ENCODE measurements around the gene ACD. TPM values are rescaled to one million over a fixed set of nuclear protein-coding genes. Genes with fewer than 3 reads are reported as not detected.

Gene ACD
- total and polyA plus RNA-seq, 2 of the 8 experiments (the other 6 are each of a cell fraction or from before 2014, with no cell fraction given) = 34.8 to 58.0 TPM

Other genes with a start within 250 kb of the ACD start
- 3.1 and 3.5 TPM in 2 replicates for gene ZDHHC1, start 243.8 kb downstream of the ACD start, total RNA-seq (2021; fragmentation: NEBNext Ultra II Directional; extraction: Animal tissue kit (Norgen Biotek cat#: 25700))
- 4.9 and 7.5 TPM in 2 replicates for gene ZDHHC1, start 243.8 kb downstream of the ACD start, polyA plus RNA-seq (2011; rRNA removed)
- gene HSD11B2, start 229.1 kb downstream of the ACD start, total RNA-seq (2021; fragmentation: NEBNext Ultra II Directional; extraction: Animal tissue kit (Norgen Biotek cat#: 25700)) = 25.9 and 28.7 TPM in 2 replicates
- 32.9 and 41.9 TPM in 2 replicates for gene HSD11B2, start 229.1 kb downstream of the ACD start, polyA plus RNA-seq (2011; rRNA removed)
- 47.3 and 54.1 TPM in 2 replicates for gene ATP6V0D1, start 179.1 kb downstream of the ACD start, total RNA-seq (2021; fragmentation: NEBNext Ultra II Directional; extraction: Animal tissue kit (Norgen Biotek cat#: 25700))
- gene ATP6V0D1, start 179.1 kb downstream of the ACD start, polyA plus RNA-seq (2011; rRNA removed) = 129 and 134 TPM in 2 replicates
- not detected in 2 replicates for gene AGRP, start 176.7 kb downstream of the ACD start, total RNA-seq (2021; fragmentation: NEBNext Ultra II Directional; extraction: Animal tissue kit (Norgen Biotek cat#: 25700))
- not detected in 2 replicates for gene AGRP, start 176.7 kb downstream of the ACD start, polyA plus RNA-seq (2011; rRNA removed)
- gene RIPOR1, start 131.4 kb downstream of the ACD start, total RNA-seq (2021; fragmentation: NEBNext Ultra II Directional; extraction: Animal tissue kit (Norgen Biotek cat#: 25700)) = 8.0 and 10.1 TPM in 2 replicates
- 2.7 and 4.4 TPM in 2 replicates for gene RIPOR1, start 131.4 kb downstream of the ACD start, polyA plus RNA-seq (2011; rRNA removed)
- 66.0 and 67.5 TPM in 2 replicates for gene CTCF, start 97.7 kb downstream of the ACD start, total RNA-seq (2021; fragmentation: NEBNext Ultra II Directional; extraction: Animal tissue kit (Norgen Biotek cat#: 25700))
- gene CTCF, start 97.7 kb downstream of the ACD start, polyA plus RNA-seq (2011; rRNA removed) = 24.2 and 32.4 TPM in 2 replicates
- 34.5 and 36.7 TPM in 2 replicates for gene CARMIL2, start 15.1 kb downstream of the ACD start, total RNA-seq (2021; fragmentation: NEBNext Ultra II Directional; extraction: Animal tissue kit (Norgen Biotek cat#: 25700))
- gene CARMIL2, start 15.1 kb downstream of the ACD start, polyA plus RNA-seq (2011; rRNA removed) = 15.7 and 29.8 TPM in 2 replicates
- gene PARD6A, start 700 bp upstream of the ACD start, total RNA-seq (2021; fragmentation: NEBNext Ultra II Directional; extraction: Animal tissue kit (Norgen Biotek cat#: 25700)) = 14.4 and 15.1 TPM in 2 replicates
- gene PARD6A, start 700 bp upstream of the ACD start, polyA plus RNA-seq (2011; rRNA removed) = 21.8 and 28.6 TPM in 2 replicates
- gene ENKD1, start 6.5 kb upstream of the ACD start, total RNA-seq (2021; fragmentation: NEBNext Ultra II Directional; extraction: Animal tissue kit (Norgen Biotek cat#: 25700)) = 9.6 and 12.9 TPM in 2 replicates
- gene ENKD1, start 6.5 kb upstream of the ACD start, polyA plus RNA-seq (2011; rRNA removed) = 16.0 and 16.1 TPM in 2 replicates
- gene C16orf86, start 6.6 kb upstream of the ACD start, total RNA-seq (2021; fragmentation: NEBNext Ultra II Directional; extraction: Animal tissue kit (Norgen Biotek cat#: 25700)) = 2.0 and 2.3 TPM in 2 replicates
- 1.4 and 2.4 TPM in 2 replicates for gene C16orf86, start 6.6 kb upstream of the ACD start, polyA plus RNA-seq (2011; rRNA removed)
- 33.2 and 35.4 TPM in 2 replicates for gene GFOD2, start 59.1 kb upstream of the ACD start, total RNA-seq (2021; fragmentation: NEBNext Ultra II Directional; extraction: Animal tissue kit (Norgen Biotek cat#: 25700))
- 21.4 and 24.5 TPM in 2 replicates for gene GFOD2, start 59.1 kb upstream of the ACD start, polyA plus RNA-seq (2011; rRNA removed)
- 13.8 and 16.8 TPM in 2 replicates for gene RANBP10, start 146.3 kb upstream of the ACD start, total RNA-seq (2021; fragmentation: NEBNext Ultra II Directional; extraction: Animal tissue kit (Norgen Biotek cat#: 25700))
- gene RANBP10, start 146.3 kb upstream of the ACD start, polyA plus RNA-seq (2011; rRNA removed) = 14.2 and 16.3 TPM in 2 replicates
- 0.37 and 1.3 TPM in 2 replicates for gene TSNAXIP1, start 146.6 kb upstream of the ACD start, total RNA-seq (2021; fragmentation: NEBNext Ultra II Directional; extraction: Animal tissue kit (Norgen Biotek cat#: 25700))
- 0.39 and 0.94 TPM in 2 replicates for gene TSNAXIP1, start 146.6 kb upstream of the ACD start, polyA plus RNA-seq (2011; rRNA removed)
- gene THAP11, start 182.1 kb upstream of the ACD start, total RNA-seq (2021; fragmentation: NEBNext Ultra II Directional; extraction: Animal tissue kit (Norgen Biotek cat#: 25700)) = 54.8 and 56.4 TPM in 2 replicates
- gene THAP11, start 182.1 kb upstream of the ACD start, polyA plus RNA-seq (2011; rRNA removed) = 50.8 and 61.7 TPM in 2 replicates
- 219 and 229 TPM in 2 replicates for gene NUTF2, start 186.7 kb upstream of the ACD start, total RNA-seq (2021; fragmentation: NEBNext Ultra II Directional; extraction: Animal tissue kit (Norgen Biotek cat#: 25700))
- 377 and 382 TPM in 2 replicates for gene NUTF2, start 186.7 kb upstream of the ACD start, polyA plus RNA-seq (2011; rRNA removed)
- gene CENPT, start 187.4 kb upstream of the ACD start, total RNA-seq (2021; fragmentation: NEBNext Ultra II Directional; extraction: Animal tissue kit (Norgen Biotek cat#: 25700)) = 42.2 and 42.4 TPM in 2 replicates
- gene CENPT, start 187.4 kb upstream of the ACD start, polyA plus RNA-seq (2011; rRNA removed) = 53.4 and 82.7 TPM in 2 replicates
- 72.7 and 73.4 TPM in 2 replicates for gene EDC4, start 212.8 kb upstream of the ACD start, total RNA-seq (2021; fragmentation: NEBNext Ultra II Directional; extraction: Animal tissue kit (Norgen Biotek cat#: 25700))
- gene EDC4, start 212.8 kb upstream of the ACD start, polyA plus RNA-seq (2011; rRNA removed) = 58.5 and 84.4 TPM in 2 replicates
- 4.1 and 4.9 TPM in 2 replicates for gene NRN1L, start 224.6 kb upstream of the ACD start, total RNA-seq (2021; fragmentation: NEBNext Ultra II Directional; extraction: Animal tissue kit (Norgen Biotek cat#: 25700))
- gene NRN1L, start 224.6 kb upstream of the ACD start, polyA plus RNA-seq (2011; rRNA removed) = 35.2 and 49.3 TPM in 2 replicates
- 24.8 and 25.4 TPM in 2 replicates for gene PSKH1, start 233.0 kb upstream of the ACD start, total RNA-seq (2021; fragmentation: NEBNext Ultra II Directional; extraction: Animal tissue kit (Norgen Biotek cat#: 25700))
- 51.0 and 55.8 TPM in 2 replicates for gene PSKH1, start 233.0 kb upstream of the ACD start, polyA plus RNA-seq (2011; rRNA removed)